HL-60/S4 treated with retinoic acid at 250 ng/mL for 4 days and 3 days (cell line): ENCODE results near the gene TK2.
"Not testable (repeated sequence)": the region's sequence is repeated elsewhere in the genome, so short reads cannot be mapped to it uniquely, and the experiment has no call there.

Experiments used
- in situ Hi-C: fragments of 300-500 bp; cut with MboI; formaldehyde crosslinking; loops from 2 replicates; pipeline ENCODE4 v1.7.0; 2022; ENCODE audit warnings: low sequenced_read_pairs

TK2 gene

GRCh38 chr16:66575060-66575459 is 25.1 kb upstream of the TK2 start:
- in situ Hi-C loops, result loop anchor here (25.0 kb wide), 1 partner anchor 163 kb away; no protein-coding TSS in a partner anchor

DNA sequence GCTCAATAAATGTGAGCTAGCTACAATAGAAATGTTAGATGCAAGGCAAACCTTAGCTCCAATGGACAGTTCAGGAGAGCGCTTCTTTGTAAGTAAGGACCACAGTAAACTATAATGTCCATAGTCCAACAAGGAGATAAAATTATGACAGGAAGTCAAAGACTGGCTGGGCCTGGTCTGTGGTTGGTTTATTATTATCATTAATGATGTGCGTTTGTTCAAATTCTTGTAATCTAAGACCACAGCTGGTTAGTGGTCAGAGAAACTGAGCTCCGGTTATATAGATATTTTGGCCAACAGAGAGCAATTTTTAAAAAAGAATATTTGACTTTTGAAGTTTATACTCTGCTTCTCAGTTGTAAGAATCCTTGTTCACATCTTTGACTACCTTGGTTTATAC is 24.6 kb upstream of the TK2 start:
- in situ Hi-C loops, result no loop called here

GRCh38 chr16:66574081-66574480 is 24.2 kb upstream of the TK2 start:
- in situ Hi-C loops, result no loop called here

- in situ Hi-C loops, result no loop called here
Observed at GRCh38 chr16:66572356-66572755, 22.4 kb upstream of the TK2 start.

DNA sequence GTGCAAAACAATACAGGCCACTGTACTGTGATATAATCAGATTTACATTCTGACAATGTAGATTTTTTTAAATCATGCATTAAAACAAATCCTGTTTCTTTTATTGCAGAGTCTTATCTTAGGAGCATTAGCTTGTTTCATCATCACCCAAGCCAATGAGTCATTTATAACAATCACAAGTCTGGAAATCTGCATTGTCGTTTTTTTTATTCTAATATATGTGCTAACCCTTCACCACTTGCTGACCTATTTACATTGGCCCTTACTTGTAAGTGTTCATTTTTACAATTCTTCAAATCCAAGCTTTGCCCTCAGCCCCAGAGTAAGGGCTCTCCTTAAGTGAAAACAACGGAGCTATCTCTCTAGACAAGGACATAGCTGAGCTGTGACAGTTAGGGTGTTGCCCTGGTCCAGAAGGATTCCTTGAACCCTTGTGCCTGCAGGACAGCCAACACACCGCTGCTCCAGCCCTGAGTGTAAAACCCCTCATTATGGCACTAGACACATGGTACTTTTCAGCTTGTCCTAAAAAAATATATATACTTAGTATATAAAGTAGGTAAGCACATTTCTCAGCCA is 20.0 kb upstream of the TK2 start:
- in situ Hi-C loops, result no loop called here

- in situ Hi-C loops, result no loop called here
Observed at GRCh38 chr16:66569131-66569530, 19.2 kb upstream of the TK2 start.

DNA sequence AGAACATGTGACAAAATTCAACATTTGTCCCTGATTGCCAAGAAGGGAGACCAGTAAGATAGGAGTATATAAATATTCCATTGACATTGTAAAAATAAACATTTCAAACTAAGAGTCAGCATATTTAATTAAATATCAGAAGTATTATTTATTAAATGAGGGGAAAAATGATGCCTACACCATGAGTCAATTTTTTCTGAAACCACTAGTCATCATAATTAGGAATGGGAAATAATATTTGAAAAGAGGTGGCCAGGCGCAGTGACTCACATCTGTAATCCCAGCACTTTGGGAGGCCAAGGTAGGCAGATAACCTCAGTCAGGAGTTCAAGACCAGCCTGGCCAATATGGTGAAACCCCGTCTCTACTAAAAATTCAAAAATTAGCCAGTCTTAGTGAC is 18.4 kb upstream of the TK2 start:
- in situ Hi-C loops, result no loop called here

DNA sequence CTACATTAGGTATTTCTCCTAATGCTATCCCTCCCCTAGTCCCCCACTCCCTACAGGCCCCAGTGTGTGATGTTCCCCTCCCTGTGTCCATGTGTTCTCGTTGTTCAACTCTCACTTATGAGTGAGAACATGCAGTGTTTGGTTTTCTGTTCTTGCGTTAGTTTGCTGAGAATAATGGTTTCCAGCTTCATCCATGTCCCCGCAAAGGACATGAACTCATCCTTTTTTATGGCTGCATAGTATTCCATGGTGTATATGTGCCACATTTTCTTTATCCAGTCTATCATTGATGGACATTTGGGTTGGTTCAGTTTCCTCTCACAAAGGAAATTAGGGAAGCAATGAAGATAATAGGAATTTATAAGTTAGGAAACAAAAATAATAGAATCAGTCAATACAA is 17.3 kb upstream of the TK2 start:
- in situ Hi-C loops, result not testable (repeated sequence)

DNA sequence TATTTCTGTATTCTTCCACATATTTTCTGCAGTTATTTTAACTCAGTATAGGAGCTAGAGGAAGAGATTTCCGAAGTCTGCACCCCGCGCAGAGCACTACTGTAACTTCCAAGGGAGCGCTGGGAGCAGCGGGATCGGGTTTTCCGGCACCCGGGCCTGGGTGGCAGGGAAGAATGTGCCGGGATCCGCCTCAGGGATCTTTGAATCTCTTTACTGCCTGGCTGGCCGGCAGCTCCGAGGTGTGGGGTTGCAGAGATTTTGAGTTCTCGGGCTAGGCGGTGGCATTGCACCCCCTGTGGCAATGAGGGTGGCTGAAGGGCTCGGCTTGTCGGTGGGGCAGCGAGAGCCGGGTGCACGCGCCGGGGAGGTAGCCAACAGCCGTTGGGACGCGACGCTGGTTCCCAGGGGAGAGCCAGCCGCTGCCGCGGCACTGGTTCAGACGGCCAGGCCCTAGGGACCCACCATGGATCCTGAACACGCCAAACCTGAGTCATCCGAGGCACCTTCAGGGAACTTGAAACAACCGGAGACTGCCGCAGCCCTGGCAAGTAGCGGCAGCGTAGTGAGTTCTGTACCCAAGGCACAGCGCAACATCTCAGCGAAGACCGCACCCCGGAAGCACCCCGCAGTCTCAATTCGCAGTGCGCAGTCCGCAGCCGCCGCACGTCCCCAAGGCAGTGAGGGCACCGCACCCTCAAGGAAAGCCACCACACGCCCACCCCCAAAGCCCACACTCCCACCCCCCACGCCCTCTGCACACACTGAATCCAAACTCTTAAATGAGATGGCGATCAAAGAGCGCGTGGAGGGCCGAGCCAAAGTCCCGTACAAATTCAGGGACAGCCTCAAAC is 16.4 kb upstream of the TK2 start, which contains the start of gene CMTM1:
CMTM1 (plus strand) TSS at position 389 of the 851 bp plus-strand sequence; CDS start at position 464, 75 bp downstream.
- in situ Hi-C loops, result no loop called here

DNA sequence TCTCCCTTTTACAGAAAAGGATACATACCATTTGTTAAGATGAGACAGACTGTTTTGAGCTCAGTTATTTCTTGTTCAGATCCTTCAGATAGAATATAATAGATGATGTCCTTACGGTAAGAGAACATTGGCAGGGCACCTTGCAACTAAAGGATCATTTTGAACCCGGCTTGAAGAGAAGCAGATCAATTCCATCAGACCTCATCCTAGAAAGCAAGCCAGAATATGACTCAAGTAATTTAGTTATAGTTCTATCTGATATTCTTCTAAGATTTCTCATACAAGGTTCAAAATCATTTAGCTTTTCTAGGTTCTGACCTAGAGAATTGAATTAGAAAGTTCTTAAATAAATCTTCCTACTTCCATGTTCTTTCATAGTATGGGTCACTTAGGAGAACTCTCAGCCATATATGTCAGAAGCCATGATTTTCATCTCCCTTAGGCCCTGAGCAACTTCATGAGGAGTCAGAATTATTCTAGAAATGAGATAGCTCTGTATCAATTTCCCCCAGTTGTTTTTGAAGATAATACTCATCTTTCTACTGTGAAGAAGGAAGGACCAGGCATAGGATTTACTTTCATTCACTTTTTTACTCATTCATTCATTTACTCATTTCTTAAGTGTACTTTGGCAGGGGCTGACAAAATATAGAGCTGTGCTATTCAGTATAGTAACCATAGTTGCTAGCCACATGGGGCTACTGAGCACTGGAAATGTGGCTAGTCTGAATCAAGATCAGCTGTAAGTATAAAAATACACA is 13.8 kb upstream of the TK2 start:
- in situ Hi-C loops, result no loop called here

- in situ Hi-C loops, result no loop called here
Observed at GRCh38 chr16:66562986-66563385, 13.1 kb upstream of the TK2 start.

DNA sequence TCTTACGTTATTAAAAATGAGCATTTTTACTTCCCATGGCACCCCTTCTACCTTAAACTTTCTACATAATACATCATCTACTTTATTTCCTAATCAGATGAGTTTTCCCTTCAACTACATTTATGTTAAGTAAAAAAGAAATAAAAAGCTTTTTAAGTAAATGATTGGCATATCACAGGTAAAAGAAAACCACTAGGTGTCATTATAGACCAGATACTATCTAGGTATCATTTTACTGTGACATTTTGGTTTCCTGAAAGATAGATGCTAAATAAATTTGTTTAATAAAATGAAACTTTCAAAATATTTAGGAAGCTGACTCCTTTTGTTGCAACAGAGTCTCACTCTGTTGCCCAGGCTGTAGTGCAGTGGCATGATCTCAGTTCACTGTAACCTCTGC is 12.5 kb upstream of the TK2 start:
- in situ Hi-C loops, result no loop called here

GRCh38 chr16:66561381-66562080 is 11.6 kb upstream of the TK2 start:
- in situ Hi-C loops, result no loop called here

DNA sequence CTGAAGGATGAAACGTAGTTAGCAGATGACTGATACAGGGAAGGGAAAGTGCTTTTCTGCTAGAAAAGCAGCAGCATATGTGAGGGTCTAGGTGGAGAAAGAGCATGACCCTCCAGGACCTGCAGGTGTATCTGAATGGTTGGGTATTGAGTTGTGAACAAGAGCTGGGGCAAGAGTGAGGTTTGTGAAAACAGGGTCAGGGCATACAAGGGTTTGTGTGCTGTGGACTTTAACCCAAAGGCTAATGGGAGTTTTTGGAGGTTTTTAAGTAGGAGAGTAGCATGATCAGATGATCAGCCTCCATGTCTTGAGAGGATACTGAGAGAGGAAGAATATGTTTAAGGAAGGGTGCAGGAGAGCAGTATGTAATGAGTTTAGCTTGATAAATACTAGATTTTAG is 10.2 kb upstream of the TK2 start:
- in situ Hi-C loops, result no loop called here

DNA sequence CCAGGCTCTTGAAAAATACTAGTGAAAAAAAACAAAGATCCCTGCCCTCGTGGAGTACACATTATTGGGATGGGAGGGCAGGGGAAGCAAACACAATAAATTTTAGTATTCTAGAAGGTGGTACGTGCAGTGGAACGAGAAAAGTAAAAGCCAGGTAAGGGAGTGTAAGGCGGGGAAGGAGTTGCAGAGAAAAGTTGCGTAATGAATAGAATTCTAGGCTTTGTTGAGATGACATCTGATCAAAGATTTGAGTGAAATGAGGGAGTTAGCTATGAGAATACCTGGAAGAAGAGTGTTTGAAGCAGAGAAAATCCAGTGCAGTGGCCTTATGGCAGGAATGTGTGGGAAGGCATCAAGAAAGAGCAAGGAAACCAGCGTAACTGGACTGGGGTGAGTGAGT is 4.6 kb upstream of the TK2 start:
- in situ Hi-C loops, result no loop called here

DNA sequence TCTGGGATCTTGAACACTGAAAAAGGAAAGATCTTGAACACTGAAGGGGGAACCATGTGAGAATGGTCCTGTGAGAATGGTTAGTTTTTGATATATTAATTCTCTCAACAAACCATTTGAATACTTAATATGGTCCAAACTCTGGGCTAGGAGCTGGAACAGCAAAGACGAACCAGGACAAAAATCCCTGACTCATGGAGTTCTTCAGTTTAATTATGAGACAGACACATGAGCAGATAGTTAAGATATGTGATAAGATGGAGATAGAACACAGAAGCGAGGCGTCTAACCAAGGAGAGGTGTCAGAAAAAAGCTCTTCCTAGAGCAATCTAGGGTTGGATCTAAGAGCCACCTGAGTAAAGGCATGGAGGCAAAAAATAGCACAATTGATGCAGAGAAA is 4.1 kb upstream of the TK2 start:
- in situ Hi-C loops, result no loop called here

GRCh38 chr16:66553223-66553622 is 3.3 kb upstream of the TK2 start:
- in situ Hi-C loops, result no loop called here

DNA sequence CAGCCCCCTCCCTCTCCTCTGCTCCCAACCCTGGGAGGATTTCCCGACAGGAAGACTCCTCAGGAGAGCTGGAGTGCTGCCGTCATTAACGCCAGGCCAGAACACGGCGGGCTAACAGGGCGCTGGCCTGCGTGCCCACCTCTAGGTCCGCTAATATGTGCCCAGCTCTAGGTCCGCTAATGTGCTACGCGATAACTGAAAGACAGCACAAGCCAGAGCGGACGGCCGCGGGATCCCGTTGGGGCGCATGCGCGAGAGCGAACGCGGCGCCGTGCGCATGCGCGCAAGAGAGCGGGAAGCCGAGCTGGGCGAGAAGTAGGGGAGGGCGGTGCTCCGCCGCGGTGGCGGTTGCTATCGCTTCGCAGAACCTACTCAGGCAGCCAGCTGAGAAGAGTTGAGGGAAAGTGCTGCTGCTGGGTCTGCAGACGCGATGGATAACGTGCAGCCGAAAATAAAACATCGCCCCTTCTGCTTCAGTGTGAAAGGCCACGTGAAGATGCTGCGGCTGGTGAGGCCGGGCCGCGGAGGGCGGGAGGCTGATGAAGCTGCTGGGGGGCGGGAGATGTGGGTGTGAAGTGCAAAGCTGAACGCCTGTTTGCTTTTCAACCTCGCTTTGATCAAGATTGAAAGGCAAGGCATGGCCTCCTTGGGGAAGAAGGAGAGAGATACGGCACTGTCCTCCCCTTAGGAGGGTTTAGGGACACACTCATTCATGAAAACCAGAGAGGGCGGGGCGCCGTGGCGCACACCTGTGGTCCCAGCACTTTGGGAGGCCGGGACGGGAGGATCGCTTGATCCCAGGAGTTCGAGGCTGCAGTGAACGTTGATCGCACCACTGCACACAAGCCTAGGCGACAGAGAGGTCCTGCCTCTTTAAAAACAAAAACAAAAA is 2.6 kb upstream of the TK2 start, which contains the start of gene CKLF:
CKLF (plus strand) TSS at position 291 of the 892 bp plus-strand sequence; CDS start at position 431, 140 bp downstream.
- in situ Hi-C loops, result no loop called here

DNA sequence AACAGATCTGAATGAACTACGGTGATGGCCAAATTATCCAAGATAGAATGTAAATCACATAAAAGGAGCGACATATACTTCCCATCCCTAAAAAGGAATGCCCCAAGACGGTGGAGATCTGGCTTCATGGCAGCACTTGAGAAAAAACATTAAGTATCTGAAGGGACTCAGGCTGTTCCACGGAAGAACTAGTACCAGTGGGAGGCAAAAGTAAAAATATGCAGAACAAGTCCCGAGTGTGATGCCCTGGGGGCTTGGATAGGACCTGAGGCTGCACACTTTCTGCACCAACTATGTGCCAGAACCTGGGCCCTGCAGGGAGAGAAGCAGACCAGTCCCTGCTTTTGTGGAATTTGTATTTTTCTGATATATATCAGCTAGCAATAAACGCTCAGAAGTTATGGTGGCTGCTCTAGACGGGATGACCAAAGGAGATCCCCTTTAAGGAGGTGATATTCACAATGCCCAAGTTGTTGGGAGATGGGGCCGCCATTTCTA is 1.9 kb upstream of the TK2 start:
- in situ Hi-C loops, result no loop called here

DNA sequence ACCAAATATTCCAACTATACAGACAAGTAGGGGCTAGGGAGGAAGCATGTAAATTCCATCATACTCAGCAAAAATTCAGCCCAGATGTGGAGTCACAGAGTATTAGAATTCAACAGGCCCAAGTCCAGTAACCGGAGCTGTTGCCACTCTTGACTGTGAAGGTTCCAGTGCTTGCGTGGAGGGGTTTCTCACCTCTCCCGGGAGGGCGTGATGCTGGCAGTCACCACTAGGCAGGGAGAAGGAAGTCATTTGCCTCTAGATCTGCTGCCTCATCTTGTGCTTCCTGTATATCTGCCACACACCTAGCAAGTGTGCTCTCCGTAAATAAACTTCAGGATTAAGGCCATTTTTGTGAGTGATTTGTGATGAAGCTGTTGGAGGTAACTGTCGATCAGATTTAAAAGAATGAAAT is 1.4 kb upstream of the TK2 start:
- in situ Hi-C loops, result no loop called here
